Globus pallidus (tissue), 1 donor: ENCODE measurements around the gene RASSF6.
"Not testable (repeated sequence)": the region's sequence is repeated elsewhere in the genome, so short reads cannot be mapped to it uniquely, and the experiment has no call there.

ENCODE experiments used
- DNase-seq: peaks from one replicate; pipeline ENCODE4 v3.0.0-alpha.2; 2015; ENCODE audit warnings: low spot score

RASSF6 gene

GRCh38 chr4:73612032-73612431 lies 8.2 kb downstream of the RASSF6 start:
- no peak for DNase-seq

GRCh38 chr4:73609706-73610105 lies 10.5 kb downstream of the RASSF6 start:
- DNase-seq = no peak

- no peak for DNase-seq
These were observed 11.3 kb downstream of the RASSF6 start for GRCh38 chr4:73608689-73609594.

- DNase-seq = no peak
These were observed 12.7 kb downstream of the RASSF6 start for GRCh38 chr4:73607375-73608033.

GRCh38 chr4:73606465-73606974 lies 13.7 kb downstream of the RASSF6 start:
- DNase-seq = no peak

GRCh38 chr4:73603854-73604584 lies 16.2 kb downstream of the RASSF6 start:
- DNase-seq = no peak

GRCh38 chr4:73603271-73603710 lies 16.9 kb downstream of the RASSF6 start:
- DNase-seq = no peak

DNA sequence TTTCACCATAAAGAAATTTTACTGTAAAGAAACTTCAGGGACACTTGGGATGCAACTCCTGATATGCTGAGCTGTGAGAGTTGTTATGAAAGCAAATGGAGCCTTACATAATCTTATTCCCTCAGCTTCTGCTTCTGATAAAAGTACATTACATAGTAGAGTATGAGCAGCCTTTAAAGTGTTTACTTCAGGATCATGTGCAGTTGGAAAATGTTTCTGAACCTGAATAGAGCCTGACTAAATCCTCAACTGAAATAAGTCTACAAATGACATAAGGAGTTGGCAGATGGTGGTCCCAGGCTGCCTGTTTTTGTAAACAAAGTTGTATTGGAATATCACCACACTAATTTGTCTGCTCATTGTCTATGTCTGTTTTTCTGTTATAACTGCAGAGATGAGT lies 19.3 kb downstream of the RASSF6 start:
- DNase-seq = no peak

DNA sequence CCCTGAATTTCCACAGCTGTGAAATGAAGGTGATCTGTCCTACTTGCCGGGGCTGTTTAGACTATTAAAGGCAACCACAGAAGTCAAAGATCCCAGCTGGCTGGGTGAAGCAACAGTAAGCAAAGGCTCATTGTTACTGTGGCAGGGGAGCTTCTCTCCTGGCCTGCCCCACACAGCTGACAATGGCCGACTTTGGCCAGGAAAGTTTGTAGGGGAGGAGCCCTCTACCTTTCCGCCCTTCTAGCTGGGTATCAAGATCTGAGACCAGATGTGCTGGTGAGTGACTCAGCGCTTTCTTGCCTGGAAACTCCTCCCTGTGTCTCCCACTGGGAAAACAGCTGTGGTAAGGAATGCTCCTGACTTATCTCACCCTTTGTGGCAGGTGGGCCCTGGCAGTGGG lies 21.1 kb downstream of the RASSF6 start:
- no peak for DNase-seq

DNA sequence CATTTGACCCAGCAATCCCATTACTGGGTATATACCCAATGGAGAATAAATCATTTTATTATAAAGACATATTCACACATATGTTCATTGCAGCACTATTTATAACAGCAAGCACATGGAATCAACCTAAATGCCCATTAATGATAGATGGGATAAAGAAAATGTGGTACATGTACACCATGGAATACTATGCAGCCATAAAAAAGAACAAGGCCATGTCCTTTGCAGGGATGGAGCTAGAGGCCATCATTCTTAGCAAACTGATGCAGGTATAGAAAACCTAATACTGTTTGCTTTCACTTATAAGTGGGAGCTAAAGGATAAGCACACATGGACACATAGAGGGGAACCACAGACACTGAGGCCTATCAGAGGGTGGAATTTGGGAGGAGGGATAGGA lies 22.6 kb downstream of the RASSF6 start:
- DNase-seq = no peak

DNA sequence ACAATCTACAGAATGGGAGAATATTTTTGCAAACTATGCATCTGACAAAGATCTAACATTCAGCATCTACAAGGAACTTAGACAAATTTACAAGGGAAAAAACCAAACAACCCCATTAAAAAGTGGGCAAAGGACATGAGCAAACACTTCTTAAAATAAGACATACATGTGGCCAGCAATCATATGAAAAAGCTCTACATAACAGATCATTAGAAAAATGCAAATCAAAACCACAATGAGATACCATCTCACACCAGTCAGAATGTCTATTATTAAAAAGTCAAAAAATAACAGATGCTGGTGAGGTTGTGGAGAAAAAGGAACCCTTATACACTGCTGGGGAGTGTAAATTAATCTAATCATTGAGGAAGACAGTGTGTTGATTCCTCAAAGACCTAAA lies 23.1 kb downstream of the RASSF6 start:
- not testable (repeated sequence) for DNase-seq

- DNase-seq = no peak
These were observed 24.2 kb downstream of the RASSF6 start for GRCh38 chr4:73596001-73596400.

DNA sequence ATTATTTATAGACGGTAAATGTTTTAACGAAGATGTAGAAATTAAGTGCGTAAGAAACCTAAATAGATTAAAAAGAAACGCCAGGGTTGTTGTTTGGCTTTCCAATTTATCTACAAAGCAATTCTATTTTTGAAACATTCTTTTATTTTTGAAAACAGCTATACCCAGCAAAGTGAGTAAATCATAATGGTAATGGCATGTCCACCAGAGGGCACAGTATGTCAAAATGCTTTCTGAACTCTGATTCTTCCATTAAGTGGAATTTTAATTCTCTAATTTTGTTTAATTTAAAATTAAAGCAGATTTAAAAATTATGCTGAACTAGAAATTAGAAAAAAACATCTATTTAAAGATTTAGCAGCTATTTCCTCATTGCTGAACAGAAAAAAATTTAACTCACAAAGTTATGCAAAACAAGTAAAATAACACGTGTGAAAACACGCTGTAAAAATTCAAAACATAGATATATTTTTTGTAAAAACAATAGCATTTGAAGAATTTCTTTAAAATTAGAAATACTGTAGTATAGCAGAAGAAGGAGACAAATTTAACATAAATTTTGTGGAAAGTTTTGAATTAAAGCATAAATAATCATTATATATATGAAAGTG lies 26.5 kb downstream of the RASSF6 start:
- peak; percentile 7 for DNase-seq

- no peak for DNase-seq
These were observed 30.1 kb downstream of the RASSF6 start for GRCh38 chr4:73589887-73590801.

- no peak for DNase-seq
These were observed 30.9 kb downstream of the RASSF6 start for GRCh38 chr4:73589261-73589847.

DNA sequence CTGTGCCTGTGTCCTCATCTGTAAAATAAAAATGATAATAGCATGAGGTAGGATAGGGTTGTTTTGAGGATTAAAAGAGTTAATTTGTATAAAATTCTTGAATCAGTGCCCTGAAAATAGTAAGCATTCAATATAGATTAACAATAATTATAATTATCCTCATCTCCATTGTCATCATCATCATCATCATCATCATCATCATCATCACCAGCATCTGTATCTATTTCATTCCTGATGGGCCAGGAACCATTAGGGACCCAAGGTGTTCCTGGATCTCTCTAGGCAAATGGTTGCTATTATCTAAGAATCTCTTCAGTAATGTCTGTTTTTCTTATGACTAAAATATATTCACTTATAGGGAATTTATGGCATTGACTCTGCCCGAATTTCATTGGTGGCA lies 31.6 kb downstream of the RASSF6 start:
- no peak for DNase-seq

- DNase-seq = no peak
These were observed 33.6 kb downstream of the RASSF6 start for GRCh38 chr4:73586666-73587065.

DNA sequence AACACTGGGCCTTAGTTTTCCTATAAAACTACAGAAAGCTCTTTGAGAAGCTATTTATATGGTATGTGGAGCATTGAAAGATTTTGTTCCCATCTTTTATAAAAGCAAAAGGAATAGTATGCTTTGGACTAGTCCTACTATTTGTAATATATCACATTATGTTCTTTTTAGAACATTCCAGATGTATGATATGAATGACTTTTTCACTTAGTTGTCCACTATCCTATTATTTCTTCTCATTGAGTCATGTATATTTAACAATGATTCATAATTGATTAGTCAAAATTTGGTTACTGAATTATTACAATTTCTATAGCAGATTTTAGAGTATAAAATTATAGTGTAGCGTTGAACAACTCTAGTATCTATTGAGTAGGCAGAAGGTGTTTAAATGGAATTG lies 34.2 kb downstream of the RASSF6 start:
- DNase-seq = no peak

- no peak for DNase-seq
These were observed 34.9 kb downstream of the RASSF6 start for GRCh38 chr4:73585345-73585744.

DNA sequence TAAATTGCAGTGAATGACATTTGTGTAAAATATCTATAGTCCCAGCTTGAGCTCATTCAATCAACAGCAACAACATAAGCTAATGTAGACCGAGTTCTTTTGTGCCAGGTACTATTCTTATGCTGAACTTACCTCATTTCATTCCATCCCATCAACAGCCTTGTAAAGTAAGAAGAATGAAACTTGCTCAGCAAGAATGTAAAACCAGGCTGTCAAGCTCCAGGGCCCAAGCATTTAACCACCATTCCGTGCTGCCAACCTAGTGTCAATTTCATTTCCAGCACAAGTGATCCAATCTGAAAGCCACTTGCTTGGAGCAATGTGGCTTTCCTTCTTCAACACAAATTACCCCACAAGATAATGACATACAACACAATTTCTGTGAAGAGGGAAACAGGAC lies 36.6 kb downstream of the RASSF6 start:
- DNase-seq = no peak

DNA sequence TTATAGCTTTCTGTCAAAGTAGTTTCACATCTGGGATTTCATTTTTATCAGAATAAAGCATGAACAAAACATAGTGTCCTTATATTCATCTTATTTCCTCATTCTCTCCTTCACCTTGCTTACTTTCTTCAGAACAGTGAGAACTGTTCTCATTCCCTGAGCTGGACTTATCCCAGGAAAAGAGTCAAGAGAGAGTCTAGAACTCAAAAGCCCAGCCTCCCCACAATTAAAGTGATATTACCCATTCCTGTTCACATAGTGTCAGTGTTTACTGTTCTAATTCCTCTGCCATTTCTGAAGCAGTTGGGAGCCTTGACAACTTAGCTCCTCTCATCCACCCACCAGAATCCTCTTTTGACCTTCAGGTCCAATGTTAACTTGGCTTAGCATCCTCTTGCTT lies 42.9 kb downstream of the RASSF6 start:
- DNase-seq = no peak
